22Rv1 (cell line): ENCODE results near the gene ANXA10.
A peak's percentile ranks its signal among the peaks of the same experiment; 100 is the strongest.

Experiments used
- H3K27ac ChIP-seq: fragments of 450-650 bp; 2 replicates; pipeline ENCODE4 v1.5.1; 2017
- ZFX ChIP-seq: fragments of 450-650 bp; IDR thresholded peaks from 2 replicates; pipeline ENCODE4 v1.6.1; 2017; ENCODE audit warnings: antibody characterized with exemption, borderline replicate concordance
- TF ChIP-seq, protein P1 (sequence below): fragments of 450-650 bp; IDR thresholded peaks from 2 replicates; pipeline ENCODE4 v1.5.1; 2017; ENCODE audit warnings: mild to moderate bottlenecking

The ANXA10 gene

DNA sequence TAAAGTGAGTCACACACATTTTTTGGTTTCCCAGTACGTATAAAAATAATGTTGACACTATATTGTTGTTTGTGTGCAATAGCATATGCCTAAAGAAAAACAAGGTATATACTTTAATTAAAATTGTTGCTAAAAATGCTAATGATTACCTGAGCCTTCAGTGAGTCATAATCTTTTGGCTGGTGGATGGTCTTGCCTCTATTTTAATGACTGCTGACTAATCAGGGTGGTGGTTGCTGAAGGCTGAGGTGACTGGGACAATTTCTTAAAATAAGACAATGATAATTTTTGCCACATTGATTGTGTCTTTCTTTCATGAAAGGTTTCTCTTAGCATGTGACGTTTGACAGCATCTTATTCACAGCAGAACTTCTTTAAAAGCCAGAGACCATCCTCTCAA lies 21.0 kb upstream of the ANXA10 start:
- H3K27ac ChIP-seq: no peak overlapping the region

DNA sequence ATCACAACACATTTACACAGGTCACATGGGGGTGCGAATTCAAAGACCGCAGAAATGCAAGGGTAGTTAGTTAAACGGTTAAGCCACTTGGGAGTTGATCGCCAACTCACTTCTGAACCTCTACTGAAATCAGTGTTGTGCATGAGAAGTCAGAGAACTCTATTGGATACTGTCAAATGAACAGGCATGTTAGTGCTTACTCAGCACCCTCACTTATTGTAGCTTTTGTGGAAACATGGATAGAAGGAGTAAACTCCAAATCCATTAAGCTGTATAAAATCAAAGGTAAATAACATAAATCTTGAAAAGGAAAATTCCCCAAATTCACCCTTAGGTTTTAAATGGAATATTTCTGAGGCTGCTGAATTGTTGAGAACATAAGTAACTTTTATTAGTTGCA lies 17.5 kb upstream of the ANXA10 start:
- H3K27ac ChIP-seq: no peak overlapping the region
- TF ChIP-seq ZFX: no peak
- TF ChIP-seq, protein P1, sequence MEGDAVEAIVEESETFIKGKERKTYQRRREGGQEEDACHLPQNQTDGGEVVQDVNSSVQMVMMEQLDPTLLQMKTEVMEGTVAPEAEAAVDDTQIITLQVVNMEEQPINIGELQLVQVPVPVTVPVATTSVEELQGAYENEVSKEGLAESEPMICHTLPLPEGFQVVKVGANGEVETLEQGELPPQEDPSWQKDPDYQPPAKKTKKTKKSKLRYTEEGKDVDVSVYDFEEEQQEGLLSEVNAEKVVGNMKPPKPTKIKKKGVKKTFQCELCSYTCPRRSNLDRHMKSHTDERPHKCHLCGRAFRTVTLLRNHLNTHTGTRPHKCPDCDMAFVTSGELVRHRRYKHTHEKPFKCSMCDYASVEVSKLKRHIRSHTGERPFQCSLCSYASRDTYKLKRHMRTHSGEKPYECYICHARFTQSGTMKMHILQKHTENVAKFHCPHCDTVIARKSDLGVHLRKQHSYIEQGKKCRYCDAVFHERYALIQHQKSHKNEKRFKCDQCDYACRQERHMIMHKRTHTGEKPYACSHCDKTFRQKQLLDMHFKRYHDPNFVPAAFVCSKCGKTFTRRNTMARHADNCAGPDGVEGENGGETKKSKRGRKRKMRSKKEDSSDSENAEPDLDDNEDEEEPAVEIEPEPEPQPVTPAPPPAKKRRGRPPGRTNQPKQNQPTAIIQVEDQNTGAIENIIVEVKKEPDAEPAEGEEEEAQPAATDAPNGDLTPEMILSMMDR: no peak

More for the DNA sequence above, 21.0 kb upstream of the ANXA10 start:
- no peak for TF ChIP-seq ZFX
- TF ChIP-seq, protein P1: no peak

DNA sequence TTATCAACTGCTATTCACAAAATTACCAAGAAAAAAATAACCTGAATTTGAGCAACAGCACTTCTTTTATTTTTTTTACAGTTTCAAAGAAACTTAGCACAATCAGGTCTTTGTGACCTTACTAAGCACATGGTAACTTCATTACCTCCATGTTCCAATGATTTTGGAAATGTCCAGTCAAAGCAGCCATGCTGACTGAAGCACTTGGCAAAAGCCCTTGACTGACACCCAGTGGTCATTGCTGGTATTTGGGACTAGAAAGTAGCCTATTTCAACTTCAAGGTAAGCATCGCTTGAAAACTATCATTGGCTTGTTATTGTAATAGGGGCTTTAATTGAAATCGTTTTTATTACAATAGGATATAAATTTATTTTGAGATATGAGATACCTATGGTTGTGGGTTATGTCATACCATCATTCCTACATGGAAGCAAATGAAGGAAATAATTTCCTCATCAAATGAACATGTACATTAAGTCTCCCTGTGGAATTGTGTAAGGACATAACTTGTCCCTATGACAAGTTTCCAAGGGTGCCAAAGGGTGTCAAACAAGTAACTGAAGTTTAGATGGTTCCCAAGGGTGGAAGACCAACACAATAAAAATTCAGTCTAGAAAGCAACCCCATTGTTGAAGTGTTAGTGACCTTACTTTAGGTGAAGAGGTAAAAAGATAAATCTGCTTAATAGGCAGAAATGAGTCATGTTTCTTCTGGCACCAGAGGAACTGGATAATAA lies 15.2 kb upstream of the ANXA10 start:
- H3K27ac ChIP-seq: no peak overlapping the region
- TF ChIP-seq ZFX: no peak
- TF ChIP-seq, protein P1: peak; percentile 98

DNA sequence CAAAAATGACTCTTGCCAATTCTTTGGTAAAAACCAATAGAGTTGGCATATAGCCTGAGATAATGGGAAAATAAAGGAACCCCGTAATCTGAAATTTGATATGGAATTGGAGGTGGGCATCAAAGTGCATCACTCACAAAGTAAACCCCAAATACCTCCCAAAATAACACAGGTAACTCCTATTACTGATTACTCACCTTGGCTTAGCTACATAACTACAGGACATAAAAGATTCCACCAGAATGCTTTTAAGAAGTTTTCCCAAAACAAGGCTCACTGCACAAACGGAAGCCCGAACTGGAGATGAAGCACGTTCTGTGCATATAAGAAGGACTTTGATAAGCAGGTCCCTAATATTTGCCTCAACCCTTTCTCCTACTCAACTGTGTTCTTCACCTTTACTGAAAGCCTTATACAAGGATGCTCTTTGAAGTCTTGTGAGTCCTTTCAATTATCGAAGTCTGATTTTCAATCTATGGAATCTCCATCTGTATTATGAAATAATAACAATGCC lies 14.6 kb upstream of the ANXA10 start:
- TF ChIP-seq, protein P1: no peak
- no peak for TF ChIP-seq ZFX
- H3K27ac ChIP-seq: no peak overlapping the region

DNA sequence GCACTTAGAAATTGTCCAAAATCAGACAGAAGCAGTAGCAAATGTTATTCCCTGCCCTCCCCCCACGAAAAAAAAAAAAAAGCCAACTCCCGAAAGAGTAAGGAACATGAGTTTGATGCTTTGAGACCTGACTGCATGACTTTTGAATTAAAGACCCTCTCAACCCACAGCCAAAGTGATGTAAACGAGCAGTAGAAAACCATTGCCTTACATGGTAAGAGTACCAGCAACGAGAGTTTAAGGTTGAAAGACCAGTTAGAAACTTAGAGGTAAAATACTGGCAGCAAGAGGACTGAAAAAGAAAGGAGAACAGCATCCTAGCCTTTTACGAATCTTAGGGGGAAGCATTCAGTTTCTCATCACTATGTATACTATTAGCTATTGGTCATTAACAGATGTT lies 10.0 kb upstream of the ANXA10 start:
- no peak overlapping the region for H3K27ac ChIP-seq

DNA sequence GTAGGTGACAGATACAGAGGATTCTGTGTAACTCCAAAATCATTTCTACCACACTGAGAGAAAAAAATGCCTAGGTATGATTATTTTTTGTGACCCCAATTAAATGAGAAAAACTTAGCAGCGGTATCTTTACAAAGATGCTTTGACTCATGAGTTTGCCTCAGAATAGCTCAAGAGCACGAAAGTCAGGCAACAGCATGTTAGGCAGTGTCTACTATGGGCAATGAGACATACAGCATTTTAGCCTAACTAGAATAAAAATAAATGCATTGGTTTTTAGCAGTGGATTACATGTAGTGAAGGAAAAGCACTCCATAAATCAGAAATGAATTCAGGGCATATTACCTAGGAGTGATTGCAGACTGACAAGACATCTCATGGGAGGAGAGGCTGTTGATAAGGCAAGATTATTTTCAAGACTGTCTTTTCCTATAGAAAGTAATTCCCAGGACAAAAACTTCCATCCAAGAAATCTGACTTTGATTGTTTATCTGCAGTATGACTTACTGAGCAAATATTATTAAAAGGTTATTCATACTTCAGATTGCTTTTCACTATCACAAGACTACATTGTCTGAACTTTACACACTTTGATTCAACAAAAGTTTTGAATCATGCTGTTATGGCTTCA lies 3.6 kb downstream of the ANXA10 start:
- TF ChIP-seq ZFX: no peak
- TF ChIP-seq, protein P1: no peak

More for the DNA sequence above, 10.0 kb upstream of the ANXA10 start:
- TF ChIP-seq, protein P1: no peak
- TF ChIP-seq ZFX: no peak

DNA sequence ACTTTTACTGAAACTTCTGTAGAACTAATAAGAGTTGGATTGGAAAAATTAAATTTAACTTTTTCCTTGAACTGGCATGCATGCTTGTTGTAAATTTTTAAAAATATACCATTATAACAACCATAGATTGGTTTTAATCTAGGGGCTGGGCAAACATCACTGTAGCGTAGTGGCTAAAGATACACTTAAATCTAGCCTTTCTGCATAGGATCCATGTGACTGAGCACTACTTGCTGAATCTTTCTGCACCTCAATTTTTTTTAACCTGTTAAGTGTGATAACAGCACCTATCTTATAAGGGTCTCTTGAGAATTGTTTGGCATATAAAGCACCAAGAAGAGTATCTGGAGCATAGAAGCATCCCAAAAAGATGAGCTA lies 4.1 kb downstream of the ANXA10 start:
- H3K27ac ChIP-seq: no peak overlapping the region

More for the DNA sequence above, 3.6 kb downstream of the ANXA10 start:
- no peak overlapping the region for H3K27ac ChIP-seq

More for the DNA sequence above, 4.1 kb downstream of the ANXA10 start:
- TF ChIP-seq ZFX: no peak
- TF ChIP-seq, protein P1: no peak
